NB4 (cell line): Measurements from ENCODE around the gene DPAGT1.

ENCODE experiments used
- DNase-seq: peaks from one replicate; pipeline ENCODE4 v3.0.0; 2010; ENCODE audit warnings: low read depth
- H3K4me3 ChIP-seq: one replicate; pipeline ENCODE4 v1.5.1; 2011; ENCODE audit warnings: mild to moderate bottlenecking, low read depth, low read length, moderate library complexity
- MYC ChIP-seq: IDR thresholded peaks from 2 replicates; pipeline ENCODE4 v1.6.1; 2011; ENCODE audit warnings: low read depth, low read length
- POLR2A ChIP-seq: IDR thresholded peaks from 2 replicates; pipeline ENCODE4 v1.6.1; 2011; ENCODE audit warnings: mild to moderate bottlenecking; ENCODE audit not compliant: insufficient read length; ENCODE audit errors: extremely low read depth
- TF ChIP-seq, protein P1 (sequence below): IDR thresholded peaks from 2 replicates; pipeline ENCODE4 v1.6.1; 2011; ENCODE audit warnings: low read depth, low read length
- TF ChIP-seq, protein P2 (sequence below): IDR thresholded peaks from one replicate; pipeline ENCODE4 v1.5.1; 2012; ENCODE audit warnings: low read depth, low read length

DPAGT1 gene

DNA sequence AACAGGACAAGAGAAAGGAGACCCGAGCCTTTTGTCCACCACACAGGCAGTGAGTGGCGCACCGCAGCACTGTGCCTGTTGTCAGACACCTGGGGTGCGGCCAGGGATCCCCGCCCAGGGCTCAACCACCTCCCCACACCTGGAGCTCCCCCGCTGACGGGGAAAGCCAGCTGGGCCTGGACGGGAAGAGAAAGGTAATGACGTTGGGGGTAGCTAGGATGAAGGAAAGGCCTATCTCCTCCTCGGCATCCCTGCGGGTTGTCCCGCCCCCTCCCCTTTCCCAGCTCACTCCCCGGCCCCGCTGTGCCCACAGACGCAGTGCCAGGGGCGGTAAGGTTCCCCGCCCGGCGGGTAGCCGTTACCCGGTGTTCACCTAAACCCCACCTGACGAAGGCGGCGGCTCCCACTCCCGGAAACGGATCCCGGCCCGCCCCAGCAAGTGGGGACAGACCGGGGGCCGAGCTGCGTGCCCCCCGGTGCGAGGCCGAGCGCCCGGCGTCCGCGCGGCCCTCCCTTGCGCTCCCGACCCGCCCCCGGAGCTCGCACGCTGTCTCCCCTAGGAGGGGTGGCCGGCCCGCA is 45.1 kb downstream of the DPAGT1 start:
- peak overlapping the region; percentile 86 for H3K4me3 ChIP-seq
- TF ChIP-seq MYC = no peak
- DNase-seq = peak; percentile 33

DNA sequence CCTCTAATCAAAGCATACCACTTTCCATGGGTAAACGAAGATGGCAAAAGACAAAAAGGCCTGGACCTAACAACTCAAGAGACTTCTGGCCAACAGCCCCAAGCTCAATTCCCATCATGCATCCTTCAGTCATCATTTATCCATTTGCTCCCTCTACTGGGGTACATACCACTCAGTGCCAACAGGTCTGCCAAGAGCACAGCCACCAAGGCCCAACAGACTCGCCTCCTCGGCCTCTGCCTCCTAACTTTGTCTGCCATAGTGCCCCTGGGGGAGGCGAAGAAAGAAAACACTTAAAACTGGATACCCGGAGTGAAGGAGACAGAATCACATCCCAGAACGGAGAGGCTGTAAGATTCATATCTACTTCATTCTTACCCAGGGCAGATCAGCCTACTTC is 45.8 kb downstream of the DPAGT1 start:
- peak; percentile 59 for DNase-seq
- peak overlapping the region; percentile 86 for H3K4me3 ChIP-seq
- TF ChIP-seq, protein P1, sequence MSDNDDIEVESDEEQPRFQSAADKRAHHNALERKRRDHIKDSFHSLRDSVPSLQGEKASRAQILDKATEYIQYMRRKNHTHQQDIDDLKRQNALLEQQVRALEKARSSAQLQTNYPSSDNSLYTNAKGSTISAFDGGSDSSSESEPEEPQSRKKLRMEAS = no peak
- TF ChIP-seq, protein P2, sequence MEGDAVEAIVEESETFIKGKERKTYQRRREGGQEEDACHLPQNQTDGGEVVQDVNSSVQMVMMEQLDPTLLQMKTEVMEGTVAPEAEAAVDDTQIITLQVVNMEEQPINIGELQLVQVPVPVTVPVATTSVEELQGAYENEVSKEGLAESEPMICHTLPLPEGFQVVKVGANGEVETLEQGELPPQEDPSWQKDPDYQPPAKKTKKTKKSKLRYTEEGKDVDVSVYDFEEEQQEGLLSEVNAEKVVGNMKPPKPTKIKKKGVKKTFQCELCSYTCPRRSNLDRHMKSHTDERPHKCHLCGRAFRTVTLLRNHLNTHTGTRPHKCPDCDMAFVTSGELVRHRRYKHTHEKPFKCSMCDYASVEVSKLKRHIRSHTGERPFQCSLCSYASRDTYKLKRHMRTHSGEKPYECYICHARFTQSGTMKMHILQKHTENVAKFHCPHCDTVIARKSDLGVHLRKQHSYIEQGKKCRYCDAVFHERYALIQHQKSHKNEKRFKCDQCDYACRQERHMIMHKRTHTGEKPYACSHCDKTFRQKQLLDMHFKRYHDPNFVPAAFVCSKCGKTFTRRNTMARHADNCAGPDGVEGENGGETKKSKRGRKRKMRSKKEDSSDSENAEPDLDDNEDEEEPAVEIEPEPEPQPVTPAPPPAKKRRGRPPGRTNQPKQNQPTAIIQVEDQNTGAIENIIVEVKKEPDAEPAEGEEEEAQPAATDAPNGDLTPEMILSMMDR = peak; percentile 18
- no peak for TF ChIP-seq POLR2A

DNA sequence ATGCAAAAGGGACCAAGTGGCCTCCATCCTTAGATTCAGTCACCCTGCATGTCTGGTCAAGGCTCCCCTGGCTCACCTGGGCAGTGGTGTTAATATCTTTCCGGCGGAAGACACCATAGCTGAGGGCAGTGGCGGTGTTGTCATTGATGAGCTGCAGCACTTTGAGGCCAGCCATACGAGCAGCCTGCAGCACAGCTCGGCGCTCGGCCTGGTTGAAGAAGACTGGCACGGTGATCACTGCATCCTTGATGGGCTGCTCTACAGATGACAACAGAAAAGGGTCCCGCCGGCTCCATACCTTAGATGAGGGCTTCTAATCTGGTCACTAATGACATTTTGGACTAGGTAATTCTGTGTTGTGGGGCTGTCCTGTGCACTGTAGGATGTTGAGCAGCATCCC is 47.2 kb downstream of the DPAGT1 start:
- no peak for DNase-seq
- TF ChIP-seq, protein P1 = no peak
- TF ChIP-seq, protein P2 = no peak
- TF ChIP-seq POLR2A (no peak), MYC (no peak)
- H3K4me3 ChIP-seq = no peak overlapping the region

DNA sequence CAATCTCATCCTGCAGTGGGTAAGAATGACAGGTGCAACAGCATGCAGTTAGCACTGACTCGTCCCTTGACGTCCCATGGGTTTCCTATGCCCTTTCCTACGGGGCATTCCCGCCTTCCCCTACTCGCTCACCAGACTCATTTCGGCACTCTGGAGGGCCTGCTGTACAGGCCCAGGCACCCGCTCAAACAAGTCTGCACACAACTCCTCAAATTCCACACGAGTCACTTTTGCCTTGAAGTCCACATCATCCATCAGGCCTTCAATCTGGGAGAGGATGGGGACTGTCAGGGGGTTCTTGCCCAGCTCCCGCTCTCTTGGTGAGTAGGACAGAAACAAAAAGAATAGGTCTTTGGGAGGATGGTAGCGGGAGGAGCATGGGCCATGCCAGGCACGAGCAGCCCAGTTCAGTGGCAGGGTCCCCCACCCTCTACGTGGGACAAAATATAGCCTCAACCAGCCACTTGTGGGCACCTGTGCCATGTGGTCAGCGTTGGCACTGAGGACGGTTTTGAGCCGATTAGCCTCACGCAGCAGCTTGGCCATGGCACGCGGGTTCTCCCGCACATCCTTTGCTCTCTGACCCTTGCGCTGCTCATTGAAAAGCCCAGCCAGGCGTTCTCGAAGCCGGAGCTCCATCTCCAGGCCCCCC is 49.4 kb downstream of the DPAGT1 start:
- no peak for DNase-seq
- no peak overlapping the region for H3K4me3 ChIP-seq
- TF ChIP-seq, protein P1 = no peak
- TF ChIP-seq MYC (no peak), POLR2A (no peak)
- TF ChIP-seq, protein P2 = no peak

DNA sequence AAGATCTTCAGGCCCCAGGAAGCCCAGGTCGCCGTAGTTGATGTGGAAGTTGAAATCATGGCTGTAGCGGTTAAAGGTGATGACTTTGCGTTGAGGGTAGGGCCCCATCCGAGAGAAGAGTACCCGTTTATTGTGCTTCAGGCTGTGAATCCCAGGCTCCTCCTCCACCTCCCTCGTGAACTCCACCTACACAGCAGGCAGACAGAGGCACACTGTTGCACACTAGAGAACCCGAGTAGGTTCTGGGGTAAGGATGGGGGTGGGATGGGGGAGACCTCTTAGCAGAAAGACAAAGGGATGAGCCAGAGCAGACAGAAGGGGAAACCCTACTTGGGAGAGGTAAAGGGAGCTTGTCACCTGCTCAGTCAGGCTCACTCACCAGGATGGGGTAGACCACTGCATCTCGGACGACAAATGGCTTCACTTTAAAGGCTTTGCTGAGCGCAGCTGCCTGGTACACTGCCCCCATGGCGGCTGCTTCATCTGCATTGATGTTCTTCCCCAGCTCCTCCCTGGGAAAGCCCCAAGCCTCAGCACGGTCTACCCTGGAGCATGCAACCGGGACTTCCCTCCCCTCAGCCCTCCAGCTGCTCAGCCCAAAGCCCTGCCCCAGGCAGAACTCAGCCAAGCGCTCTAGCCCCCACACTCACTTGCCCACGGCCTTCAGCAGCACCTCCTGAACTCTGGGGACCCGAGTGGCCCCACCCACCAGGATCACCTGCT is 50.1 kb downstream of the DPAGT1 start:
- no peak overlapping the region for H3K4me3 ChIP-seq
- TF ChIP-seq, protein P2 = no peak
- TF ChIP-seq POLR2A = no peak
- TF ChIP-seq, protein P1 = no peak
- no peak for TF ChIP-seq MYC
- no peak for DNase-seq

DNA sequence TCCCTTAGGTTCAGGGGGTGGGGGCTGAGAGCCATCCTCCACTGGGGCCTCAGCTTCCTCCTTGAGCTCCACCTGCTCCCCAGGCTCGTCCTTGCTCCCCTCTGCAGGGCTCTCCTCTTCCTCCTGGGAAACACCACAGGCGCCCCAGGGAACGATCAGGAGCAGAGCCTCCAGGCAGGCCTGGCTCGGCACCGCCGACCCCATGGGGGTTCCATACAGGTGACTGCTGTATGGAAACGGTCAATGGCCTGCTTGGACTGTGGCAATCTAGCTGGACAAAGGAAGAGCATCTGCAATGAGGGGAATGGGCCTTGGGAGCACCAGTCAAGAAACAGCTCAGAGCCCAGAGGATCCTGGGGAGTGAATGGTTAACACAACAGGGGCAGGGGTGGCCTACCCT is 52.6 kb downstream of the DPAGT1 start:
- H3K4me3 ChIP-seq = no peak overlapping the region
- no peak for DNase-seq
- TF ChIP-seq, protein P2 = no peak
- TF ChIP-seq, protein P1 = no peak
- TF ChIP-seq POLR2A (no peak), MYC (no peak)
